Measurements from ENCODE around the gene SEC23B.

SEC23B gene

GRCh38 chr20:18588574-18588933, 80.8 kb downstream of the SEC23B start:
- no peak for DNase-seq (ENCODE audit: low read depth)

- no peak for DNase-seq (ENCODE audit: low read depth)
Observed at GRCh38 chr20:18589941-18590674, 82.4 kb downstream of the SEC23B start.

- no peak for DNase-seq (ENCODE audit: low read depth)
Observed at GRCh38 chr20:18596270-18596669, 88.5 kb downstream of the SEC23B start.

- DNase-seq (ENCODE audit: low read depth), result no peak
Observed at GRCh38 chr20:18609741-18610140, 102.0 kb downstream of the SEC23B start.
